ENCODE data around the gene SERPINA4.

DNA sequence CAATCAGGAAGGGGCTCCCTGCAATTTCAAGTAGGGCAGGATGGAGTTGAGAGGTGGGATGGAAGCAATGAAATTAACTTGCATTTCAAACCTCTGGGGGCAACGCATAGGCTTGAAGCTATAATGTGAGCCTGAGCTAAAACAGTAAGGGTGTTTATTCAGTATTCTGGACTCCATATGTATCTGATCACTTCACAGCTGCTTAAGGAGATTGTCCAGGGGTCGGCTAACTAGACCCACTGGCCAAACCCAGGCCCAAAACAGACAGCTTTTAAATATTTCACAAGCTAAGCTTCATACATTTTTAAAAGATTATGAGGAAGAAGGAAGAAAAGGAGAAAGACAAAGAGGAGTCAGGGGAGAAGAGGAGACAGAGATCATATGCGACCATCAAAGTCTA is 44.1 kb downstream of the SERPINA4 start:
- TF ChIP-seq, protein P1, sequence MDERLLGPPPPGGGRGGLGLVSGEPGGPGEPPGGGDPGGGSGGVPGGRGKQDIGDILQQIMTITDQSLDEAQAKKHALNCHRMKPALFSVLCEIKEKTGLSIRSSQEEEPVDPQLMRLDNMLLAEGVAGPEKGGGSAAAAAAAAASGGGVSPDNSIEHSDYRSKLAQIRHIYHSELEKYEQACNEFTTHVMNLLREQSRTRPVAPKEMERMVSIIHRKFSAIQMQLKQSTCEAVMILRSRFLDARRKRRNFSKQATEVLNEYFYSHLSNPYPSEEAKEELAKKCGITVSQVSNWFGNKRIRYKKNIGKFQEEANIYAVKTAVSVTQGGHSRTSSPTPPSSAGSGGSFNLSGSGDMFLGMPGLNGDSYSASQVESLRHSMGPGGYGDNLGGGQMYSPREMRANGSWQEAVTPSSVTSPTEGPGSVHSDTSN (CRISPR knock-in tag; IDR thresholded peaks at IDR 0.05; ENCODE audit: low read depth): no peak
- TF ChIP-seq, protein P1 (tag; conservative IDR thresholded peaks at IDR 0.05; ENCODE audit: low read depth): no peak
- TF ChIP-seq LARP7 (IDR thresholded peaks at IDR 0.05) (no peak), IFI16 (CRISPR knock-in tag; IDR thresholded peaks at IDR 0.05) (no peak), CBX5 (IDR thresholded peaks at IDR 0.05; ENCODE audit: borderline replicate concordance, low read depth) (no peak), KLF1 (tag; IDR thresholded peaks at IDR 0.05) (no peak), NFE2L1 (tag; IDR thresholded peaks at IDR 0.05; ENCODE audit: borderline replicate concordance, low read depth) (no peak)
